AG10803 (cell line): Measurements from ENCODE around the gene MINAR1.

Experiments used
- DNase-seq: peaks from one replicate; pipeline ENCODE4 v3.0.0; 2010; ENCODE audit warnings: low read depth
- H3K4me3 ChIP-seq: 2 replicates; pipeline ENCODE4 v1.5.1; 2011; ENCODE audit warnings: mild to moderate bottlenecking, low read length, control low read depth
- TF ChIP-seq, protein P1 (sequence below): conservative IDR thresholded peaks from 2 replicates; pipeline ENCODE4 v1.5.1; 2011; ENCODE audit warnings: mild to moderate bottlenecking, low read length, control low read depth, inconsistent platforms

The MINAR1 gene

DNA sequence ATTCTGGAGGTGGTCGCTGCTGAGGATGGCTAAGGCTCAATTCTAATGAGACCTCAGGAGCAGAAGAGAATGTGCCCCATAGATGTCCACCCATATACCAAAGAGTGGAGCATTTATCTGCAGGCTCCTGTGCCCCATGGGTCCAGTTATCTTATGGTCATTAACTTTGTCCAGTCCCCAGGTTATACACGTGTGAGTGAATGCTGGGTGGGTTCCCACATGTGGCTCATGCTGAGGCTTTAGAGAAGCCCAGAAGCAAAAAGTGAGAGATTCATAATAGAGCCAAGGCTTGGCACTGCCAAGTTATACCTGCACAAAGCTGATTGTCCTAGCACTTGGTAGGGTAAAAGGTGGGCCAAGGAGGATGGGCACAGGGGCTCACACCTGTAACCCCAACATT lies 30.0 kb upstream of the MINAR1 start:
- TF ChIP-seq, protein P1, sequence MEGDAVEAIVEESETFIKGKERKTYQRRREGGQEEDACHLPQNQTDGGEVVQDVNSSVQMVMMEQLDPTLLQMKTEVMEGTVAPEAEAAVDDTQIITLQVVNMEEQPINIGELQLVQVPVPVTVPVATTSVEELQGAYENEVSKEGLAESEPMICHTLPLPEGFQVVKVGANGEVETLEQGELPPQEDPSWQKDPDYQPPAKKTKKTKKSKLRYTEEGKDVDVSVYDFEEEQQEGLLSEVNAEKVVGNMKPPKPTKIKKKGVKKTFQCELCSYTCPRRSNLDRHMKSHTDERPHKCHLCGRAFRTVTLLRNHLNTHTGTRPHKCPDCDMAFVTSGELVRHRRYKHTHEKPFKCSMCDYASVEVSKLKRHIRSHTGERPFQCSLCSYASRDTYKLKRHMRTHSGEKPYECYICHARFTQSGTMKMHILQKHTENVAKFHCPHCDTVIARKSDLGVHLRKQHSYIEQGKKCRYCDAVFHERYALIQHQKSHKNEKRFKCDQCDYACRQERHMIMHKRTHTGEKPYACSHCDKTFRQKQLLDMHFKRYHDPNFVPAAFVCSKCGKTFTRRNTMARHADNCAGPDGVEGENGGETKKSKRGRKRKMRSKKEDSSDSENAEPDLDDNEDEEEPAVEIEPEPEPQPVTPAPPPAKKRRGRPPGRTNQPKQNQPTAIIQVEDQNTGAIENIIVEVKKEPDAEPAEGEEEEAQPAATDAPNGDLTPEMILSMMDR = no peak
- H3K4me3 ChIP-seq = no peak overlapping the region
- no peak for DNase-seq

DNA sequence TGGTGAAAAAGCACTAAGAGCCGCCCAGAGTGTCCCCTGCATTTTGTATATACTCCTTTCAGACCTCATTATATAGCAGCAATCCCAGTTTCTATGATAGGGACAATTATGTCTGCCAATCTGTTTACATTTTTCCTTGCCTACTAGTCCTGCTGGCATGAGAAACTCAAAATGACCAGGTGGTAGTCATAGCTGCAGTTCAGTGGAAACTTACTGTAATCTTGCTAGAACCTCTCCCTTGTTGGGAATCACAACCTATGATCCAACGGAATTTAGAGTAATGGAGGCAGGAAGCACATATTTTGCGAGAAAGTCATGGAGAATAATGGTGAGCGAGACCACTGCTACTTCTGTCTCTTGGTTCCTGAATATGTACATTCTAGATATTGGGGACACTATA lies 28.6 kb upstream of the MINAR1 start:
- TF ChIP-seq, protein P1 = no peak
- no peak overlapping the region for H3K4me3 ChIP-seq
- peak; percentile 33 for DNase-seq

DNA sequence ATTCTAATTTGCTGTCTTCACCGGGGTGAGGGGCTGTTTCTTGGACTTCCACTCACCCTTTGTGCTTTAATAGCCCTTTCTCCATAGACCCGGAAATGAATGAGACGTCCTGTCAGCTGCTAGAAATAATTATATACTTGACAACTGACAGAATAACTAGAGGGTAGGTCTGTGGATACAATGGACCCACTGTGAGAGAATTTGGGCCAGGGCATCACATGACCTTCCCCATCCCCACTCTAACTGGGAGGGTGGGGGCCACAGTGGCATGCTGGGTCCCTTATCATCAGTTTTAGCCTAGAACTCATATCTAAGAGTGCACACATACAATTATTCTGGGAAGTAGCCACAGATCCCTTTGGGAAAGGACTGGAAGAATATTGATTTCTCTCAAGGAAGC lies 25.9 kb upstream of the MINAR1 start:
- no peak overlapping the region for H3K4me3 ChIP-seq
- no peak for DNase-seq
- TF ChIP-seq, protein P1 = no peak

DNA sequence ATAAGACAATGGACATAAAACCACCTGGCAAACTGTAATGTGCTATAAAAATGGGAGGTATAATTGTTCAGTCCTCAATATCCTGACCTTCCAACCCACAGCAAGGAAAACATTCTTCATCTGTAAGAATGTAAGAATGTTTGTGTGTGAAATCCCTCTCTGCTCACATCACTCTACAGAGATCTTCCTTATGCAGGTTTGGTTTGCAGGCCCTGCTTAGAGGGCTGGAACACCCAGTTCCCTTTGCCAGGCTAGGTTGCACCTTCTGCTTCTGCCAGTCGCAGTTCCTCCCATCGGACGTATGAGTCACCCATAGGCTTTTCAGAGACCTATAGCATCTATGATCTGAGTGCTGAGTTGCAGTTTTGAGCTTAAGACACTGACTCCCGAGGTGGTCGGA lies 24.1 kb upstream of the MINAR1 start:
- TF ChIP-seq, protein P1 = no peak
- DNase-seq = peak; percentile 13
- no peak overlapping the region for H3K4me3 ChIP-seq

DNA sequence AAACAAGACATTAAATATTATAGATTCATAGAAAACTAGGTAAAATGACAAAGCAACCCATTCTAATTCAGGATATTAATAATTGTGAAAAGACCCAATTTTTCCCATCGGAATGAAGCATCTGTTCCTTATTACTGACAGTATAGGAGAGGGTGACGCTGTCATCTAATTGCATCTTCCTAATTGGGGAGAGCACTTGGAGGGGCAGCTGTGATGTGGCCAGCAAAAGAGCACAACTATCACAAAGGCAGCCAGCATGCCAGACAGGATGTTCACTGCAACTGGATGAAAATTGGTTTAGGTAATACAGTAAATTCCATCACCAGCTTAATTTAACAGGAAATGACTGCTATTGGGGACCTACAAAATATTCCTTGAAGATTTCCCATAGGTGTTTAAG lies 21.9 kb upstream of the MINAR1 start:
- TF ChIP-seq, protein P1 = no peak
- DNase-seq = peak; percentile 19
- H3K4me3 ChIP-seq = no peak overlapping the region

DNA sequence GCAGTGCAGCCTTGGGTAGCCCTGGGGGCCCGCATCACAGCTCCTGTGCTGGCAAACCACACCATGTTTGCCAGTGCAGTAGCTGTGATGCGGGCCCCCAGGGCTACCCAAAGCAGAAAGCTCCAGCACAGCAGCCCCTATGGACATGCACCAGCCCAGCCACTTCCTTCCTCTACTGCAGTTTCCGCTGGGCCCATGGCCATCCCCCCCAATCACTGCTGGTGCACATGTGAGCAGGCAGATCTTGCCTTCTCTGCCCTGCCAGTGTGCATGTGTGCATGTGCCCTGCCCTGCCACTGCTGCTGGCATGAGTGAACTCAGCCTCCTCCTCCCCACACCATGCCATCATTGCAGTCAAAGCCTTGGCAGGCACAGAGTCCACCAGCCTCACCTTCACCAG lies 20.1 kb upstream of the MINAR1 start:
- TF ChIP-seq, protein P1 = no peak
- H3K4me3 ChIP-seq = no peak overlapping the region
- no peak for DNase-seq

DNA sequence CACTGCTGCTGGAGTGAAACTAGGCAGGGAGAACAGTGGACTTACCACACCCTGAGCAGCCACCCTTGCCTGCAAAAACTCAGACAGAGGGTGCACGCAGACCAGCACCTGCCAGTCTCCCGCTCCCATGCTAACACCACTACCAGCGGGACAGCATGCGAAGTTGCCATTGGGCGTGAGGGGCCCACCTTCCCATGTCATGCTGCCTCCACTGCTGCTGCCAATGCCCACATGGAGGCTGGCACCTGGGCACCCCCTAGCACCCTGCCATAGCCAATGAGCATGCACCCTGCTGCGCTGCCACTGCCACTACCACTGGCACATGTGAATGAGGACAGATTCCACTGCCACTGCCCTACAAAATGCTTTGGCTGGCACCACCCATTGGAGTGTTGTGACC lies 19.7 kb upstream of the MINAR1 start:
- TF ChIP-seq, protein P1 = no peak
- no peak overlapping the region for H3K4me3 ChIP-seq
- no peak for DNase-seq
